Activated CD4-positive, alpha-beta T cell treated with anti-CD3 and anti-CD28 coated beads, Interleukin-2, amount 50 U/mL, for 24 hours (primary cell): Measurements from ENCODE around the gene ZNF329.

Experiments used
- DNase-seq, 2 donors: peaks; one replicate each; pipeline ENCODE4 v3.0.0-alpha.2; 2020; ENCODE audit warnings: low read depth in 1 of 2, low spot score in 1 of 2

ZNF329 gene

DNA sequence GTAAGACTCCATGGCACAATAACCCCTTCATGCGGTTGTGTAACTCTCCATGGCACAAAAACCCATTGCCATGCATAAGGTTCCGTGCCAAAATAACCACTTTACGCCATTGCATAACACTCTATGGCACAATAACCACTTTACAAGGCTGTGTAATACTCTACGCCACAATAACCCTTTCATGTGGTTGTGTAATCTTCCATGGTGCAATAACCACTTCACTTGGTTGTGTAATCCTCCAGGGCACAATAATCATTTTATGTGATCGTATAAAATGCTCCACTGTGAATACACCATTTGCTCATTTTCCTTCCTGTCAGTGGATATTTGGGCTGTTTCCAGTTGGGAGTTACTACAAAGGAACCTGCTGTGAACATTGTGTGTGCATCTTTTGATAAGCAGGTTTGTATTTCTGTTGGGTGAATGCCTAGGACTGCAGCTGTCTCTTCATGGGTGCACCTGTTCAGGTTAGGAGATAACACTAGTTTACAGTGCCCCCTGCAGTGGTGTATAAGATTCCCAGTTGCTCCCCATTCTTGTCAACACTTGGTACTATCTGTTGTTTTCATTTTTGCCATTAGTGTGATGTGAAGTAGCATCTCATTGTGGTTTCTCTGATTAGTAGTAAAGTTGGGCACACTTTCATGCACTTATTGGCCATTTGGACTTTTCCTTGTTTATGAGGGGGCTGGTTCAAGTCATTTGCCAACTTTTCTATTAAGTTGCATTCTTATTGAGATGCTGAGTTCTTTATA is 31.4 kb downstream of the ZNF329 start:
- no peak for DNase-seq

- no peak for DNase-seq
These were observed 32.6 kb downstream of the ZNF329 start for GRCh38 chr19:58117841-58118575.

DNA sequence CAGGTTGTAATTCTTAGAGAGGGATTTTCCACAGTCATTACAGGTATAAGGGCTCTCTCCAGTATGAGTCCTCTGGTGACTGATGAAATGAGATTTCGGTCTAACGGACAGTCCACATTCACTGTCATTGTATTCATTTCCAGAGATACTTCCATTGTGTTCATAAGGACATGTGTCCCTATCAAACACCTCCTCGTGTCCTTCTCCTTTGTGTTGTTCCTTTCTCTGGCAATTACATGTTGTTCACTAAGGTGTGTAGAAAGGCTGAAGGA is 42.1 kb downstream of the ZNF329 start:
- no peak for DNase-seq

GRCh38 chr19:58107778-58108545 is 42.6 kb downstream of the ZNF329 start:
- DNase-seq: no peak

DNA sequence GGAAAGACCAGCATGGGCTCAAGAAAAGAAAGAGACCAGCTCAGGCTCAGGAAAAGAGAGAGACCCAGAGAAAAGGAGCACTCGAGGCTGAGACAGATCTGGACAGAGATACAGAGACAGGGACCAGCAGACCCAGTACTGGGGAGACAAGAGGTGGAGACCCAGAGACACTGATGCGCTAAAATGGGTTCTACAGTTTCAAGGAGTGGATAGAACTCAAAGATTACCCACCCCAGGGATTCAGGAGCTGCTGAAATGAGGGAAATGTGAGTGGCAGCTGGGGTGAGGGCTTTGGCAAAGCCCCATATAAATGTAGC is 51.9 kb downstream of the ZNF329 start:
- DNase-seq: no peak

DNA sequence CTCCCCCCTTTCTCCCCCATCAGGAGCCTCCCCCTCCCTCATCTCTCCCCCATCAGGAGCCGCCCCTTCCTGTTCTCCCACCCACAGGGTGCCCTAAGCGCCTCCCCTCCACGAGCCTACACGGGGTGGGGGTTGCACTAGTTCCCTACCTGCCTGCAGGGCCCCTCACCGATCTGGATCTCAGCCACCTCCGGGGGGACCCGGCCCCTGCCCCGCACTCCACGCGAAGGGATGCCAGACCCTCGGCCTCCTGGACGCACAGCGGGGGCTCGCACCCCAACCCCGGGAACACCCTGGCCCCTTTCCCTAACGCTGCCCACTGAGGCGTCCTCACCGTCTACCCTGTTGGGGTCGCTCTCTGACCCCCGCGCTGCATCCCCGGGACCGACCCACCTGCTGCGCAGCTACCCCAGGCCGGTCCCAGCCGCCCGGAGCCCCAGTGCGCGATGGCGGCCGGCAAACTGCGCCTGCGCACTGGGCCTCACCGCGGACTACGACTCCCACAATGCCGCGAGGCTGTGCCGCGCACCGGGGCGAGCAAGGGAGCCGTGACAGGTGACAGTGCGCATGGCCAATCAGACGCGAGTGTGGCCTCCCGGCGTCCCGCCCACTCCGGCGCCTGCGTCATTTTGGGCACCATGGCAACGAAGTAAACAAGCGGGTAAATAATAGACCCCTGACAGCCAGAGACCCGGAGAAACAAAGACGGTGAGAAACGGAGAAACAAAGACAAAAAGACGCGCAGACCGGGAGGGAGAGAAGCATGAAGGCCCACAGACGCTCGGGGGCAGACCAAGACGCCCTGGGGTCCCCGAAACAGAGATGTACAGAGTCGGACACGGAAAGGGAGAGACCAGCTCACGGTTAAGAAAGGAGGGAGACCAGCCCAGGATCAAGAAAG is 52.6 kb downstream of the ZNF329 start, which contains the start of gene ZSCAN18:
Gene ZSCAN18, minus strand, starts transcription at position 451 of the 901 bp plus-strand sequence. CDS start 7,964 bp downstream, outside the sequence.
- peak; percentile 84 to 94 for DNase-seq

DNA sequence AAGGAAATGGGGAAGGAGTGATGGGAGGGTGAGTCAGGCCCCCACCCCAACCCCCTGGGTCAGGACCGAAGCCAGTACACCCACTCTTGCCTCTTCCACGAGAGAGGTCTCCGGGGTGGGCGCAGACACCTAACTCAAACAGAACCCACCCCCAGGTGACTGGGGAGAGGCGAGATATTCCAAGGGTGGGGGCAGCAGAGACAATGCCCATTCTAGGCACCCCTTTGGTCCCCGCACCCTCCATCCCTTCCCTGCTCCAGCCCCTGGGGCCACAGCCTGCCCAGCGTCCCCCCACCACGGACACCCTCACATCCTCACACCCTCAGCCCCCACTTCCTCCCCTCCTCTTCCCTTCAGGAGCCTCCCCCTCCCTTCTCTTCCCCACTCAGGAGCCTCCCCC is 53.2 kb downstream of the ZNF329 start:
- no peak for DNase-seq

- DNase-seq: no peak
These were observed 53.7 kb downstream of the ZNF329 start for GRCh38 chr19:58096884-58097283.

- DNase-seq: no peak
These were observed 55.3 kb downstream of the ZNF329 start for GRCh38 chr19:58095328-58095727.

- no peak for DNase-seq
These were observed 57.5 kb downstream of the ZNF329 start for GRCh38 chr19:58093071-58093470.

- no peak for DNase-seq
These were observed 59.2 kb downstream of the ZNF329 start for GRCh38 chr19:58091251-58091995.

- no peak for DNase-seq
These were observed 60.7 kb downstream of the ZNF329 start for GRCh38 chr19:58089846-58090245.

GRCh38 chr19:58088521-58089052 is 62.0 kb downstream of the ZNF329 start:
- DNase-seq: no peak

- no peak for DNase-seq
These were observed 63.5 kb downstream of the ZNF329 start for GRCh38 chr19:58086825-58087710.

GRCh38 chr19:58085348-58085875 is 65.2 kb downstream of the ZNF329 start:
- DNase-seq: no peak

GRCh38 chr19:58084596-58085347 is 65.8 kb downstream of the ZNF329 start:
- DNase-seq: no peak

DNA sequence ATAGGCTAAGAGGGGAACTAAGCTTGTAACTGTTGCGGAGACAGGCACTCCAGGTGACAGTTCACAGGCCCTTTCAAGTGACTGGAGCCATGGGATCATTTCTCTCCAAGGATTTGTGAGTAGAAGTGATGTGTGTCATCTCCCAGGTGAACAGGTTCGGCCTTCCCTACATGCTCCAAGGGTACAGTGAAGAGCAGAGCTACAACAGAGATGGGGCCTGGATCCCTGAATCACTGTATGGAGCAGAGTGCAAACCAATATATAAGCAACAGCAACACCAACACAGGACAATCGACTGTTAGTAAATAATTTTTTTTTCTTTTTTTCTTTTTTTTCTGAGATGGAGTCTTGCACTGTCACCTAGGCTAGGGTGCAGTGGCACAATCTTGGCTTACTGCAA is 67.6 kb downstream of the ZNF329 start:
- no peak for DNase-seq

GRCh38 chr19:58079792-58080191 is 70.8 kb downstream of the ZNF329 start:
- DNase-seq: no peak
